A673 (cell line): ENCODE results near the gene SPARCL1. TPM values are rescaled to one million over a fixed set of nuclear protein-coding genes. Genes with fewer than 3 reads are reported as not detected.

ENCODE experiments used
- BruUV-seq: library from RNA; stranded (reverse); fragments of 400-500 nt; replicated peaks from 2 replicates; lab custom pipeline; 2021; lab: Mats Ljungman, UMichigan
- CTCF ChIA-PET: fragments of 300-600 bp; sonication (Branson Sonifier 250); formaldehyde crosslinking; loops from one replicate; lab custom pipeline; 2022; ENCODE audit warnings: antibody characterized with exemption; lab: Charles Lee
- POLR2A ChIA-PET: fragments of 300-600 bp; sonication (Branson Sonifier 250); formaldehyde crosslinking; loops from one replicate; lab custom pipeline; 2022; ENCODE audit warnings: antibody characterized with exemption; ENCODE audit not compliant: low non-redundant PET; lab: Charles Lee
- DNase-seq: peaks from one replicate; pipeline ENCODE4 v3.0.0-alpha.2; 2015; ENCODE audit warnings: low spot score
- H3K27ac ChIP-seq: fragments of 200-600 bp; sonication (generic); 2 replicates; pipeline ENCODE4 v1.5.1; 2016; ENCODE audit warnings: mixed run types, low read depth, mild to moderate bottlenecking, mixed read lengths, antibody characterized with exemption, low read length; ENCODE audit not compliant: poor library complexity, severe bottlenecking
- H3K27me3 ChIP-seq: fragments of 200-600 bp; sonication (generic); replicated peaks from 2 replicates; pipeline ENCODE4 v1.6.1; 2017; ENCODE audit warnings: mixed run types, low read depth, mild to moderate bottlenecking, mixed read lengths, antibody characterized with exemption, low read length; ENCODE audit not compliant: insufficient read depth, poor library complexity
- H3K36me3 ChIP-seq: fragments of 200-600 bp; sonication (generic); 2 replicates; pipeline ENCODE4 v1.6.1; 2016; ENCODE audit warnings: mixed run types, mild to moderate bottlenecking, mixed read lengths, antibody characterized with exemption, low read length; ENCODE audit not compliant: insufficient read depth, poor library complexity, severe bottlenecking
- H3K4me1 ChIP-seq: fragments of 200-600 bp; sonication (generic); 2 replicates; pipeline ENCODE4 v1.6.1; 2017; ENCODE audit warnings: mixed run types, mild to moderate bottlenecking, mixed read lengths, antibody characterized with exemption, low read length; ENCODE audit not compliant: insufficient read depth, poor library complexity, severe bottlenecking
- H3K4me3 ChIP-seq: fragments of 200-600 bp; sonication (generic); 2 replicates; pipeline ENCODE4 v1.5.1; 2016; ENCODE audit warnings: low read depth, mixed run types, mild to moderate bottlenecking, mixed read lengths, low read length; ENCODE audit not compliant: poor library complexity, severe bottlenecking
- H3K9me3 ChIP-seq: fragments of 200-600 bp; sonication (generic); 2 replicates; pipeline ENCODE4 v1.6.1; 2016; ENCODE audit warnings: mixed run types, low read depth, mild to moderate bottlenecking, mixed read lengths, antibody characterized with exemption, low read length; ENCODE audit not compliant: poor library complexity, severe bottlenecking
- CTCF ChIP-seq: fragments of 300-800, 200-600 bp; sonication (generic); conservative IDR thresholded peaks from 2 replicates; pipeline ENCODE4 v1.5.1; 2017; ENCODE audit warnings: low read depth, mild to moderate bottlenecking, antibody characterized with exemption, low read length, moderate library complexity, mixed read lengths
- EZH2 ChIP-seq: fragments of 200-600 bp; sonication (generic); IDR thresholded peaks from 2 replicates; pipeline ENCODE4 v1.6.1; 2017; ENCODE audit warnings: borderline replicate concordance, low read depth, mild to moderate bottlenecking, mixed read lengths, antibody characterized with exemption, low read length; ENCODE audit not compliant: poor library complexity, severe bottlenecking
- intact Hi-C: fragments of 100-400 bp; cut with micrococcal nuclease; formaldehyde crosslinking; loops from one replicate; pipeline ENCODE4 v1.10.0; 2022; ENCODE audit not compliant: unreplicated experiment
- total RNA-seq: library from RNA; stranded (reverse); gene quantifications from 2 replicates; pipeline ENCODE4 v1.2.3, GENCODE V29; 2021

The SPARCL1 gene
- total RNA-seq, 1 experiment from 2014 or later, result 1.1 TPM

DNA sequence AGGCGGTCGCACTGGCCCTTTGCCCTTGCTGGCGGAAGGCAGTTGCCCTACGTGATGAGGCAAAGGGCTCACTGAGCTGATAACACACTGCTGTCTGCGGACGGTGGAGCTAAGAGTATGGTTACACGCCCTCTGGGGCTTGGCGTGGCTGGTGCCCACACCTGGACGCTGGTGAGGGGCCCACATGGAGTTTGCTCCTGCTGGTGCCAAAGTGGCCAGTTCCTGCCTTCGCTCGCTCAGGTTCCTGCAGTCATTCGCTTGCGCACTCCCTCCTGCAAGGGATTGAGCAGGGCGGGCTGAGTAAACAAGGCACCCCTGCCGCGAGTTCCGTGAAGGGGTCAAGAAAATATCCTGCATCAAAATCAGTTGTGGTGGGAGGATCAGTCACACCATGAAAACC lies 18.4 kb downstream of the SPARCL1 start:
- ChIA-PET POLR2A (no interaction called here), CTCF (no interaction called here)
- Histone ChIP-seq H3K4me1 (no peaks in the 10 kb centered on the region), H3K4me3 (no peak overlapping the region), H3K27ac (no peak overlapping the region), H3K36me3 (no peaks in the 10 kb centered on the region), H3K9me3 (no peaks in the 10 kb centered on the region), H3K27me3 (no peaks in the 10 kb centered on the region)
- BruUV-seq, result no TSS peak
- intact Hi-C loops, result no loop called here
- no peak for TF ChIP-seq EZH2
- no peak for TF ChIP-seq CTCF
- DNase-seq, result no peak

- intact Hi-C loops, result no loop called here
- POLR2A ChIA-PET, result no interaction called here
- H3K4me1 ChIP-seq, result peaks cover 10% of the 10 kb centered on the region
- BruUV-seq, result no TSS peak
- H3K36me3 ChIP-seq, result no peaks in the 10 kb centered on the region
- CTCF ChIA-PET, result no interaction called here
- H3K27ac ChIP-seq, result no peak overlapping the region
- H3K27me3 ChIP-seq, result no peaks in the 10 kb centered on the region
- H3K4me3 ChIP-seq, result no peak overlapping the region
- TF ChIP-seq EZH2 (no peak), CTCF (no peak)
- DNase-seq, result no peak
- no peaks in the 10 kb centered on the region for H3K9me3 ChIP-seq
Measured at GRCh38 chr4:87506974-87507701, 22.0 kb downstream of the SPARCL1 start.

DNA sequence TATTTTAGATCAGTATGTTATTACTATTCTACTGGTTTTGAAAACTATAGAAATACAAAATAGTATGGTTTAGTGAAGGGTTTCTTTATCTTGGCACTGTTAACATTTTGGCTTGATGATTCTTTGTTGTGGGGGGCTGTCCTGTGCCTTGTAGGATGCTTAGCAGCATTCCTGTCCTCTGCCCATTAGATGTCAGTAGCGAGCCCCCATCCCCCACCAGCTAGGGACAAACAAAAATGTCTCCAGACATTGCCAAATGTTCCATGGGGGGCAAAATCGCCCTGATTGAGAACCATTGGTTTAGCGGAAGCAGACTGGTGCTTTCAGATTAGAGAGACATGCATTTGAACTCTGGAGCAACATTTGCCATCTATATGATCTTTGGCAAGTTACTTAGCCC lies 23.3 kb downstream of the SPARCL1 start:
- POLR2A ChIA-PET, result no interaction called here
- DNase-seq, result no peak

More for the DNA sequence above, 23.3 kb downstream of the SPARCL1 start:
- no peaks in the 10 kb centered on the region for H3K27me3 ChIP-seq
- no TSS peak for BruUV-seq
- CTCF ChIA-PET, result no interaction called here
- no peak overlapping the region for H3K4me3 ChIP-seq
- H3K9me3 ChIP-seq, result no peaks in the 10 kb centered on the region
- peaks cover 14% of the 10 kb centered on the region for H3K4me1 ChIP-seq
- no peak overlapping the region for H3K27ac ChIP-seq
- intact Hi-C loops, result no loop called here
- TF ChIP-seq CTCF (peak; percentile 40), EZH2 (no peak)
- no peaks in the 10 kb centered on the region for H3K36me3 ChIP-seq
